Small intestine (tissue), 7 donors: ENCODE results near the gene HPS4. TPM values are rescaled to one million over a fixed set of nuclear protein-coding genes. Genes with fewer than 3 reads are reported as not detected.

Experiments
- DNase-seq, 2 donors: peaks; one replicate each; pipeline versions ENCODE4 v3.0.0 to v3.0.0-alpha.2; 2013
- FAIRE-seq: peaks from 2 replicates; lab custom pipeline; 2012; peaks lifted over from hg19 to GRCh38; lab: Jason Lieb, UNC
- H3K27ac ChIP-seq, 3 donors: one replicate each; pipeline ENCODE4 v1.5.1; 2013; ENCODE audit warnings: low read length in 2 of 3, mild to moderate bottlenecking in 2 of 3, control low read depth in 1 of 3, inconsistent platforms in 1 of 3, low read depth in 1 of 3, moderate library complexity in 1 of 3
- H3K27me3 ChIP-seq, 3 donors: one replicate each; pipeline ENCODE4 v1.6.1; 2013; ENCODE audit warnings: low read length in 3 of 3, inconsistent platforms in 1 of 3; ENCODE audit not compliant: control insufficient read depth in 3 of 3, insufficient read depth in 3 of 3
- H3K36me3 ChIP-seq, 3 donors: one replicate each; pipeline ENCODE4 v1.6.1; 2013; ENCODE audit warnings: low read length in 3 of 3, inconsistent platforms in 1 of 3, low read depth in 1 of 3, mild to moderate bottlenecking in 1 of 3, moderate library complexity in 1 of 3; ENCODE audit not compliant: control insufficient read depth in 3 of 3, insufficient read depth in 2 of 3
- H3K4me1 ChIP-seq, 3 donors: one replicate each; pipeline ENCODE4 v1.6.1; 2013; ENCODE audit warnings: low read length in 2 of 3, inconsistent platforms in 1 of 3, low read depth in 1 of 3, mild to moderate bottlenecking in 1 of 3, moderate library complexity in 1 of 3; ENCODE audit not compliant: control insufficient read depth in 3 of 3, insufficient read depth in 2 of 3
- H3K4me3 ChIP-seq, 3 donors: one replicate each; pipeline ENCODE4 v1.5.1; 2013; ENCODE audit warnings: low read length in 3 of 3, control low read depth in 1 of 3, inconsistent platforms in 1 of 3, low read depth in 1 of 3, mild to moderate bottlenecking in 1 of 3, moderate library complexity in 1 of 3
- H3K9me3 ChIP-seq, 2 donors: one replicate each; pipeline ENCODE4 v1.6.1; 2013; ENCODE audit warnings: low read depth in 1 of 2, low read length in 1 of 2; ENCODE audit not compliant: control insufficient read depth in 2 of 2, insufficient read depth in 1 of 2
- WGBS, 3 donors: extraction: QIAGEN DNeasy Blood & Tissue Kit; methylation state at CpG; one replicate each; pipeline ENCODE4 v1.1.7; 2013; 5-methylcytosine and 5-hydroxymethylcytosine counted together
- polyA plus RNA-seq, 4 donors: library from polyadenylated mRNA; stranded (reverse) in 3 of 4; unstranded in 1 of 4; fragments of 200-250 nt in 3 of 4; fragments of 120-200 nt in 1 of 4; gene quantifications; one replicate each; pipeline versions ENCODE4 v1.2.1 to v1.2.3, GENCODE V29; 2013
- donor health status: healthy with polysubstance abuse.
- donor health status: control.
- donor health status: control.
- donor health status: Bipolar disorder and iron deficiency.
- donor health status: healthy.

Gene HPS4
- polyA plus RNA-seq, 4 donors = 9.8 to 49.2 (median 14.3) TPM

DNA sequence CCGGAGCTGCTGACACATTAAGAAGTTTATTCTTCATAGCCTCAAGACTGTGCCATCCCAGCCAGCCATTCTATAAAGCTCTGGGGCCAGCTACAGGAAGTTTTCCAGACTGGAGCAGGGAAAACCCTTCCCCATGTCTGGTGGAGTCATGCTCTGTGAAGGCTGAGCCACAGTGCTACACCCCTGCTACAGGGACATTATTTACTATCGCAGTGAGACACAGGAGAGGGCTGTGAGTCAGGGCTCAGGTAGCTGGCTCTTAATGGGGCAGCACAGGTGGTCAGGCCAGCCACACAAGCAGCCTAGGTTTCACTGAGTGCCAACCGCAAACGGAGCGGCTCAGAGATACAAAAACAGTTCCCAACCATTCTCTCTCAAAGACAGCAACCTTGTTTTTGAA lies 12.1 kb downstream of the HPS4 start:
- Histone ChIP-seq H3K27me3 (no peaks in the 10 kb centered on the region), H3K36me3 (peaks cover 13 to 57% (median 32%) of the 10 kb centered on the region in 3 donors), H3K27ac (no peak overlapping the region), H3K9me3 (no peaks in the 10 kb centered on the region), H3K4me3 (no peak overlapping the region), H3K4me1 (no peaks in the 10 kb centered on the region)
- DNase-seq (no peak), FAIRE-seq (no peak)
- whole genome bisulfite sequencing, 3 donors = 87 to 92% (median 88%) methylated on average over 5 of the region's 5 CpGs

DNA sequence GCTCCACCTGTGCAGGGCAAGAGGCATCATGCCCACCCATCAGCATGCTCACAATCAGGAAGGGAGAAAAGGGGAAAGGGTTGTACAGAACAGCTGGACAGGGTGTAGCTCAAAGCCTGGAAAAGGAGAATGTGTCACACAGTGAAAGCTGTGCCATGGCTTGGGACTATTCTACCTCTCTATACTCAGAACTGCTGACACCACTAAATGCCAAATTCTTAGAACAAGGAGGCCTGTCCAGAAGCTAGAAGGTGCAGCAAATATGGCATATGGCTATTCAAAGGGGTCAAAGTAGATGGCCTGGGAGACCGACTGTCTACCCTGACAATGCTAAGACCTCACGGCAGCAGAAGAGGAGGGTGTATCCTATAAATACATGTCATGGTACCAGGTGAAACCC lies 12.8 kb downstream of the HPS4 start:
- H3K36me3 ChIP-seq = peaks cover 15 to 60% (median 32%) of the 10 kb centered on the region in 3 donors
- H3K27me3 ChIP-seq = no peaks in the 10 kb centered on the region
- H3K27ac ChIP-seq = no peak overlapping the region
- 93 to 100% (median 98%) methylated on average over 2 of the region's 2 CpGs for WGBS, 3 donors
- no peak for DNase-seq
- H3K9me3 ChIP-seq = no peaks in the 10 kb centered on the region
- H3K4me3 ChIP-seq = no peak overlapping the region
- H3K4me1 ChIP-seq = no peaks in the 10 kb centered on the region
- no peak for FAIRE-seq

DNA sequence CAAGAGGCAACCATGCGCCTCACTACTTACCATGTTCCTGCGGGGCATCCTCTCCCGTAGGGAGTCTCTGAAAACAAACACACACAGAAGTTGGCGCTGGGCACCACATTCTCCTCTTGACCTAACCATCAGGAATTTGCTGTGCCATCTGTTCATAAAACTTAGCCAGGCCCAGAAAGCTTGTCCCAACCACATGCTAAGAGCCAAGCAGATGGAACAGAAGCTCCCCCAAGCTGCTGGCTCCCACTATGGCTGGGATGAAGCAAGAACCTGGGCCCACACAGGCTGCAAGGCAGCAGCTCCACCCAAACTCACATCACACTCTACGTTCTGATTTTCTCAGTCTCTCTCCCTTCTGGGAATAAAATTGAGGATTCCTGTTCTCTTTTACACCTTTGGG lies 17.4 kb downstream of the HPS4 start:
- no peak overlapping the region for H3K27ac ChIP-seq
- no peak for DNase-seq
- peaks cover 21 to 76% (median 23%) of the 10 kb centered on the region in 3 donors for H3K36me3 ChIP-seq
- no peaks in the 10 kb centered on the region for H3K27me3 ChIP-seq
- FAIRE-seq = no peak
- no peaks in the 10 kb centered on the region for H3K9me3 ChIP-seq
- peaks cover 0 to 24% (median 0%) of the 10 kb centered on the region in 3 donors for H3K4me1 ChIP-seq
- H3K4me3 ChIP-seq = no peak overlapping the region
- WGBS, 3 donors = 90 to 91% (median 90%) methylated on average over 5 of the region's 5 CpGs

DNA sequence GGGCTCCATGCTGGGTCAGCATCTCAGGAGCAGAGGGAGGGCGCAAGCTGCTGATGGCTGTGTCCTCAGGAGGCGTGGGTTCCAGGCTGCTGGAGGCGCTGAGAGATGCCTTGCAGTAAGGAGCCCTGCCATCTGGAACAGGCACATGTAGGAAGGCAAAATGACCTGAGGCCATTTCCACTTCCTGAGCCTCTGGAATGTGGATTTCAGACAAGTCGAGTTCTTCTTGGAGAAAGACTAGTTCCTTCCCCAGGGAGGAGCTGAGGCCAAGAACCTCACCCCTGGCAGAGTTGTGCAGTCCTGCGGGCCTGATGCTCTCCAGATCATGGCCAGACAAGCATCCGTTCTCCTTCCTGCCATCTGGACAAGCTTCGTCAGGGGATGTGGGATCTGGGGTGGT lies 19.3 kb downstream of the HPS4 start:
- peak overlapping the region in 1 of 3 donors; percentile 68 for H3K27ac ChIP-seq
- FAIRE-seq (no peak), DNase-seq (no peak)
- H3K4me3 ChIP-seq = no peak overlapping the region
- H3K9me3 ChIP-seq = no peaks in the 10 kb centered on the region
- no peaks in the 10 kb centered on the region for H3K27me3 ChIP-seq
- H3K4me1 ChIP-seq = peaks cover 0 to 26% (median 0%) of the 10 kb centered on the region in 3 donors
- 79 to 91% (median 87%) methylated on average over 7 of the region's 7 CpGs for WGBS, 3 donors
- H3K36me3 ChIP-seq = peaks cover 8 to 66% (median 16%) of the 10 kb centered on the region in 3 donors

DNA sequence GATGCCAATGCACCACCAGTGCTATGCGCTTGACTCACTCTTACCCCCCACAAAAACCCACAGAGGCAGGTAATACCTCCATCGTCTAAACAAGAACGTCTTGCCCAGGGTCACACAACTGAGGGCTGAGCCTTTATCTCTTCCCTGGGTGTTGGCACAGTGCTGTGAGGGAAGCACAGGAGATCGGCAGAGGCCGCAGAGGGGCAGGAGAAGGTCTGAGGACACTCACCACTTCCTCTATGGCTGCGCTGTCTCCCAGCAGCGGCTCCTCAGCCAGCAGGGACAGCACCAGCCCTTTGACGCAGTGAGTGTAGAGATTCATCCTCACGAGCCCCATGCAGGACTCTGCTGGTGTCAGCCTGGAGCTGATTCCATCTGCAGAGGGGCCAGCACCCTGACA lies 19.9 kb downstream of the HPS4 start:
- no peak overlapping the region for H3K4me3 ChIP-seq
- H3K36me3 ChIP-seq = peaks cover 8 to 61% (median 20%) of the 10 kb centered on the region in 3 donors
- FAIRE-seq = no peak
- DNase-seq = no peak
- H3K27ac ChIP-seq = peak overlapping the region in 1 of 3 donors; percentile 68
- no peaks in the 10 kb centered on the region for H3K27me3 ChIP-seq
- no peaks in the 10 kb centered on the region for H3K9me3 ChIP-seq
- WGBS, 3 donors = 82 to 87% (median 87%) methylated on average over 9 of the region's 9 CpGs
- peaks cover 0 to 26% (median 0%) of the 10 kb centered on the region in 3 donors for H3K4me1 ChIP-seq

DNA sequence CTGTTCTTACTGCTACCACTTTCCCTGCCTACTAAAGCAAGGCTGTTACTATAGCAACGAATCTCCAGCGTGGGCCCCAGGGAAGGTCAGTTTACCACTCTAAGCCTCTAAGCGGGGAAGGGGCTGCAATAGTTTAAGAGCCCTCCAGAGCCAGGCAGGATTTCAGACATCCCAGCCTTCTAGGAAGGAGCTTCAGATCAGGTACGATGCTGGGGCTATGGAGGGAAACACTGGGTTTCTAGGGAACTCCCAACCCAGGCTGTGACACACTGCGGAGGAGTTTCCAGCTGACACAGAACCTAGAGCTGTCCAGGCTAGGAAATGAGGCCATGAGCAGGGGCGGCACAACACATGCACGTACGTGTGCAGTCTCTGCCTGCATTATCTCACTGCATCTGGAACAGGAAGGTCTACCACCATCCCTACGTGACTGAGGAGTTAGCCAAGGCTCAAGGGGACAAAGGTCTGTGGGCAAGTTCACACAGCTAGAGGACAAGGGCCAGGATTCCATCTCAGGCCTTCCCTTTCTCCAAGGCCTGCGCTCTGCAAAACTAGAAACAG lies 20.4 kb downstream of the HPS4 start:
- FAIRE-seq = no peak
- Histone ChIP-seq H3K4me3 (no peak overlapping the region), H3K27me3 (no peaks in the 10 kb centered on the region), H3K36me3 (peaks cover 8 to 60% (median 18%) of the 10 kb centered on the region in 3 donors), H3K9me3 (no peaks in the 10 kb centered on the region), H3K27ac (peak overlapping the region in 1 of 3 donors; percentile 68), H3K4me1 (peaks cover 0 to 26% (median 0%) of the 10 kb centered on the region in 3 donors)
- 69 to 78% (median 75%) methylated on average over 10 of the region's 10 CpGs for WGBS, 3 donors
- DNase-seq = peak; percentile 21 to 80

DNA sequence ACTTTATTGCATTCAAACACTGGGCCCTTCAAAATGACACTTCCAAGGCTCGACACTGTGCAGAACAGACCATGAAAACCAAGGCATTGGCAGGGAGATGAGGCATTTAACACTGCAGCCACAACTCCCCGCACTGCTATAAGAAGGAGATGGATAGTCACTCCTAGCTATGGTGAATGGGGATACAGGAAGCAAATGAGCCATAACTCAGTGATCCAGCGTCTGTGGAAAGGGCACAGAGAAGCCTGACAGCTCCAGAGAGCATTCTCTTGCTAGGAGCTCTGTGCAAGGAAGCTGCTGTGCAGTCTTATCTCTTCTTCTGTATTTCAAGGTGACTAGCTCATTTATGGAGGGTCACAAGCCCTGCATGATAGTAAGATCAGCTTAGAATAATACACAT lies 20.9 kb downstream of the HPS4 start:
- peaks cover 13 to 61% (median 21%) of the 10 kb centered on the region in 3 donors for H3K36me3 ChIP-seq
- H3K4me3 ChIP-seq = no peak overlapping the region
- H3K27ac ChIP-seq = peak overlapping the region in 1 of 3 donors; percentile 66
- peaks cover 0 to 26% (median 0%) of the 10 kb centered on the region in 3 donors for H3K4me1 ChIP-seq
- 87 to 94% (median 89%) methylated on average over 3 of the region's 3 CpGs for WGBS, 3 donors
- DNase-seq = no peak
- no peaks in the 10 kb centered on the region for H3K27me3 ChIP-seq
- FAIRE-seq = no peak
- no peaks in the 10 kb centered on the region for H3K9me3 ChIP-seq

DNA sequence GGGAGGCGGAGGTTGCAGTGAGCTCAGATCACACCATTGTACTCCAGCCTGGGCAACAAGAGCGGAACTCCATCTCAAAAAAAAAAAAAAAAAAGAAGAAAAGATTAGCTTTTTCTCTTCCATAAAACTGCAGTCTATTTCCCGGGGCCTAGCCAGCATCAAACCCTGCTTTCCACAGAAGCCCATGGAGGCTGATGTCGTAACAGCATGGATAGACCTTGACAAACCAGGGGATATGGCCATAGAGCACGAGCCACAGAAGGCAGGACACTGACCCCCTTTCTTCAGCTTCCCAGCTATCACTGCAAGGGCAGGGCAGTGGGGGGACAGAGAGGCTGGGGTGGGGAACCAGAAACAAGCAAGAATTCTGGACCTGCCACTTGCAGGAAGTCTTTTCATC lies 21.5 kb downstream of the HPS4 start:
- DNase-seq (no peak), FAIRE-seq (no peak)
- 93 to 96% (median 94%) methylated on average over 5 of the region's 5 CpGs for whole genome bisulfite sequencing, 3 donors
- H3K9me3 ChIP-seq = no peaks in the 10 kb centered on the region
- peaks cover 0 to 26% (median 0%) of the 10 kb centered on the region in 3 donors for H3K4me1 ChIP-seq
- no peaks in the 10 kb centered on the region for H3K27me3 ChIP-seq
- H3K27ac ChIP-seq = peak overlapping the region in 1 of 3 donors; percentile 66
- H3K4me3 ChIP-seq = no peak overlapping the region
- H3K36me3 ChIP-seq = peaks cover 13 to 65% (median 24%) of the 10 kb centered on the region in 3 donors
